ENCODE measurements around the gene OR8B12.

Gene OR8B12

DNA sequence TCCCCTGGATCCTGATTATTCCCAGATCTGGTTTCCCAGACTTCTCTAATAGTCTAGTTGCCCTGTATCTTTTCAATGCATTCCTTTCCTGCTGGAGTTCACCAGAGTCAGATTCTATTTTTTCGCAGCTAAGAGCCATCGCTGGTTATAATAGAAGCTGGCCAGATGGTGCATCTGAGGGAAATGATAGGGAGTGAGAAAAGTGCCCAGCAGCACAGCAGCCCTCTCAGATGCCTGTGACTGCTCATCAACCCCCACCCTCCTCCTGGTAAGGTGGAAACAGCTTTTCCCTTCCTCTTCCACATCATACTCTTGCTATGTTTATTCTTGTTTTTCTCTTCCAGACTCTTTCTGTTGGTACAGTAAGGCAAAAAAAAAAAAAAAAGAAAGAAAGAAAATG lies 39.1 kb upstream of the OR8B12 start:
- FAIRE-seq (no peak), DNase-seq (ENCODE audit: insufficient read length, low spot score) (no peak)
- TF ChIP-seq, protein P1, sequence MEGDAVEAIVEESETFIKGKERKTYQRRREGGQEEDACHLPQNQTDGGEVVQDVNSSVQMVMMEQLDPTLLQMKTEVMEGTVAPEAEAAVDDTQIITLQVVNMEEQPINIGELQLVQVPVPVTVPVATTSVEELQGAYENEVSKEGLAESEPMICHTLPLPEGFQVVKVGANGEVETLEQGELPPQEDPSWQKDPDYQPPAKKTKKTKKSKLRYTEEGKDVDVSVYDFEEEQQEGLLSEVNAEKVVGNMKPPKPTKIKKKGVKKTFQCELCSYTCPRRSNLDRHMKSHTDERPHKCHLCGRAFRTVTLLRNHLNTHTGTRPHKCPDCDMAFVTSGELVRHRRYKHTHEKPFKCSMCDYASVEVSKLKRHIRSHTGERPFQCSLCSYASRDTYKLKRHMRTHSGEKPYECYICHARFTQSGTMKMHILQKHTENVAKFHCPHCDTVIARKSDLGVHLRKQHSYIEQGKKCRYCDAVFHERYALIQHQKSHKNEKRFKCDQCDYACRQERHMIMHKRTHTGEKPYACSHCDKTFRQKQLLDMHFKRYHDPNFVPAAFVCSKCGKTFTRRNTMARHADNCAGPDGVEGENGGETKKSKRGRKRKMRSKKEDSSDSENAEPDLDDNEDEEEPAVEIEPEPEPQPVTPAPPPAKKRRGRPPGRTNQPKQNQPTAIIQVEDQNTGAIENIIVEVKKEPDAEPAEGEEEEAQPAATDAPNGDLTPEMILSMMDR (IDR thresholded peaks at IDR 0.05; ENCODE audit: insufficient read depth, missing control alignments) = no peak

DNA sequence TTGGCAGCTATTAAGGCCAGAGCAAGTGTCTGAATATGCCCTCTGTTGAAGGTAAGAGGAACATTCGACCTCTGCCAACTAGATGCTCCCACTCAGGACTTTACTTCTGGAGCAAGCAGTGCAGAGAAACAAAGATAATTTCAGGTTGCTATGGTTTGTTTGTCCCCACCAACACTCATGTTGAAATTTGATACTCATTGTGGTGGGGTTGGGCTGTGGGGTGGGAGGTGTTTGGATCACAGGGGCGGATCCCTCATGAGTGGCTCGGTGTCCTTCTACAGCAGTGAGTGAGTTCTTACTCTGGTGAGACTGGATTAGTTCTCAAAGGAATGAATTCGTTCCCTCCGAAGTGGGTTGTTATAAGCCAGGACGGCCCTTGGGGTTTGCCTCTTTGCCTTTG lies 38.4 kb upstream of the OR8B12 start:
- TF ChIP-seq, protein P1 (IDR thresholded peaks at IDR 0.05; ENCODE audit: insufficient read depth, missing control alignments) = no peak
- DNase-seq (ENCODE audit: insufficient read length, low spot score) = no peak
- FAIRE-seq = no peak

DNA sequence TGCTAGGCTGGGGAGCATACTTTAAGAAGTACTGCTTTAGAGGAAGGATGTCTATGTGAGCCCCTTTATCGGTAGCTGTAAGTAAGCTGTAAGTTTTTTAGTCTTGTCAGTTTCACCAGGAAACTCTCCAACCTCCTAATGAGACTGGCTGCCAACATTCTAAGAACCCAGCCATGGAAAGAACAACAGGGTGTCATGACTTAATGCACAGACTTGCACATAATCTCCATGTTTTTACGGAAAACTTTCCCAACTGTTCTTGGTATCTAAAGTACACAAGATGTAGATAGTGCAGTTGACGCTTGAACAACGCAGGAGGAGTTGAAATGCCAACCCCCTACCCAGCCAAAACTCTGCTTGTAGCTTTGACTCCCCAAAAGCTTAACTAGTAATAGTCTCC lies 35.3 kb upstream of the OR8B12 start:
- TF ChIP-seq, protein P1 (IDR thresholded peaks at IDR 0.05; ENCODE audit: insufficient read depth, missing control alignments) = no peak
- FAIRE-seq = no peak
- no peak for DNase-seq (ENCODE audit: insufficient read length, low spot score)

DNA sequence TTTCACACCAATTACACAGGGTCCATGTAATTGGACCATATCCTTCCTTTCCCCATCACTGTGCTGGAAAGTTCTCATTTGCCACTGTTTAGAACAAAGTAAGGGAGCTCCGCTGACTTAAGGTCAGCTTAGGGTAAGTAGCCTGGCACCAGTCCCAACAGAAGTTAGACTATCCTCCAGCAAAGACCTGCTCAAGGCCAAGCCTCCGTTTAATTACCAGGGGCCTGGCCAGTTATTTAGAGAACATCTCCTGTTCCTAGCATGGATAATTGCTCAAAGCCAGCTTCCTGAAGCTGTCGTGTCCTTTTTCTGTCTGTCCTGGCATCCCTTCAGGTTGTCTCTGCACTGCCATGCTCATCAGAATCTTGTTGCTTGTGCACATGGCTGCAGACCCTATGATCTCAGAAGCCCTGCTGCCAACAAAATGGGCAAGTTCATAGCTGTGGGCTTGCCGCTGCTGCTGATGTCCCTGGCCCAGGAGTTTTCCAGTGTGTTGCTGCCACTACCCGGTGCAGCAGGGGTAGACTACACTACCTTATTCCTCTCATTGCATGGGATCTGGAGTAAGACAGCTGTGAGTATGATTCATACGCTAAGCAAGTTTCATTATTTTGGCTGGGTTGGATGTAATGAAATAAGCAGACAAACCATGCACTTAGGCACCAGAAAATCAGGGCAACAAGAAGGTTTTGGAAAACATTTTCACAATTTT lies 34.4 kb upstream of the OR8B12 start:
- TF ChIP-seq, protein P1 (IDR thresholded peaks at IDR 0.05; ENCODE audit: insufficient read depth, missing control alignments) = no peak
- FAIRE-seq (no peak), DNase-seq (ENCODE audit: insufficient read length, low spot score) (no peak)

DNA sequence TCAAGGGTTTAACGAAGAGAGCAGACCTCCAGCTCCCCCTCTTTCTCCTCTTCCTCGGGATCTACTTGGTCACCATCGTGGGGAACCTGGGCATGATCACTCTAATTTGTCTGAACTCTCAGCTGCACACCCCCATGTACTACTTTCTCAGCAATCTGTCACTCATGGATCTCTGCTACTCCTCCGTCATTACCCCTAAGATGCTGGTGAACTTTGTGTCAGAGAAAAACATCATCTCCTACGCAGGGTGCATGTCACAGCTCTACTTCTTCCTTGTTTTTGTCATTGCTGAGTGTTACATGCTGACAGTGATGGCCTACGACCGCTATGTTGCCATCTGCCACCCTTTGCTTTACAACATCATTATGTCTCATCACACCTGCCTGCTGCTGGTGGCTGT lies 26.7 kb upstream of the OR8B12 start:
- FAIRE-seq (no peak), DNase-seq (ENCODE audit: insufficient read length, low spot score) (no peak)
- TF ChIP-seq, protein P1 (IDR thresholded peaks at IDR 0.05; ENCODE audit: insufficient read depth, missing control alignments) = no peak

DNA sequence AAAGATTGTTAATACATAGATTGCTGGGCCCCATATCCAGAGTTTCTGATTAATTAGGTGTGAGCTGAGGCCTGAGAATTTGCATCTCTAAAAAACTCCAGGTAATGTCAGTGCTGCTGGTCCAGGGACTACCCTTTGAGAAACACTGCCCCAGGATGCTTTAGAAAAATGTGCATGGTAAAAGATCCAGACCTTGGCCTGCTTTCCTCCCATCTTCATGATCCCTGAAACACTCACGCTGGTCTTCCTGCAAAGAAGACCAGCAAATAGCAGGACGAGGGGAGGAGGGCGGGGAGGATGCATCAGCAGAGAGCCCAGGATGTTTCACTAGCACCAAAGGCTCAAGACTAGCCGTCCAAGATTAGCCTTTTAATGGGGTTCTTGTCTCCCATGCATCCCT lies 26.2 kb upstream of the OR8B12 start, which contains the start of gene OR8A1:
TSS of gene OR8A1 (plus strand) at position 301 of the 400 bp plus-strand sequence. CDS start 123 bp downstream, outside the sequence.
- FAIRE-seq = no peak
- DNase-seq (ENCODE audit: insufficient read length, low spot score) = no peak
- TF ChIP-seq, protein P1 (IDR thresholded peaks at IDR 0.05; ENCODE audit: insufficient read depth, missing control alignments) = no peak

DNA sequence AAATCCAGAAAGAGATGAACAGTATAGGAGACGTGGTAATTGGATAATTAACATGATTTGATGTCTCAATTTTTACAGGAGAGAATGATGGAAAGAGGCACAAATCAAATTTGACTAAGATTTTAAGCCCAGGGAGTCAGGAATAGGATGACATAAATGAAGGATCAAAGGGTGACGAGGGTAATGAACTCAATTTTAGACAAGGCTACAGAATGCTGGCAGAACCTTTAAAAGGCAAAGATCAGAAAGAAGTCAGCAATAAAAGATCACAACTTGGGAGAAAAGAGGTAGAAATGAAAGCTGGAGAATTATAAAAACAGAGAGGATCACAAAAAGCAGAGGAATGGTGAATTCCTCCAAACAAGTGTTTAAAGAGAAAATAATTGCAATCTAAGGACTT lies 13.4 kb upstream of the OR8B12 start:
- DNase-seq (ENCODE audit: insufficient read length, low spot score) = no peak
- no peak for FAIRE-seq
- TF ChIP-seq, protein P1 (IDR thresholded peaks at IDR 0.05; ENCODE audit: insufficient read depth, missing control alignments) = no peak
